ENCODE data around the gene SLC4A1. TPM values are rescaled to one million over a fixed set of nuclear protein-coding genes. Genes with fewer than 3 reads are reported as not detected.

SLC4A1 gene
- total and polyA plus RNA-seq, 2 donors from 2014 or later: 2.1 to 201 TPM

DNA sequence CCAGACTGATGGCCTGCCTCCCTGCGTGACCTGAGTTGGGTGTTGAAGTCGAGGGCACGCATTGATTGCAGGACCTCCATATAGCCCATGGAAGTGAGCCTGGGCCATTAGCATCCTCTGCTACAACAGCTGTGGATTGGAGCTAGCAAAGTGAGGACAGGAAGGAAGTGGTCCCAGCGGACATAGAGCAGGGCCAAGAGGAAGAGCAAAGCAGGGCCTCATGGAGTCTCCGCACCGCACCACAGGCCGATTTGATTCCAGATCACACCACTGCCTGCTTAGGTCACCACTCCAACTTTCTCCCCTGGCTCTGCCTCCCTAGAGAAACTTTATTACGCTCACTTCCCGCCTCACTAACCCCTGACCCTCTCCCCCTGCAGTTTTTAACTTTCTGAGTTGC, 37.8 kb downstream of the SLC4A1 start:
- TF ChIP-seq, protein P1, sequence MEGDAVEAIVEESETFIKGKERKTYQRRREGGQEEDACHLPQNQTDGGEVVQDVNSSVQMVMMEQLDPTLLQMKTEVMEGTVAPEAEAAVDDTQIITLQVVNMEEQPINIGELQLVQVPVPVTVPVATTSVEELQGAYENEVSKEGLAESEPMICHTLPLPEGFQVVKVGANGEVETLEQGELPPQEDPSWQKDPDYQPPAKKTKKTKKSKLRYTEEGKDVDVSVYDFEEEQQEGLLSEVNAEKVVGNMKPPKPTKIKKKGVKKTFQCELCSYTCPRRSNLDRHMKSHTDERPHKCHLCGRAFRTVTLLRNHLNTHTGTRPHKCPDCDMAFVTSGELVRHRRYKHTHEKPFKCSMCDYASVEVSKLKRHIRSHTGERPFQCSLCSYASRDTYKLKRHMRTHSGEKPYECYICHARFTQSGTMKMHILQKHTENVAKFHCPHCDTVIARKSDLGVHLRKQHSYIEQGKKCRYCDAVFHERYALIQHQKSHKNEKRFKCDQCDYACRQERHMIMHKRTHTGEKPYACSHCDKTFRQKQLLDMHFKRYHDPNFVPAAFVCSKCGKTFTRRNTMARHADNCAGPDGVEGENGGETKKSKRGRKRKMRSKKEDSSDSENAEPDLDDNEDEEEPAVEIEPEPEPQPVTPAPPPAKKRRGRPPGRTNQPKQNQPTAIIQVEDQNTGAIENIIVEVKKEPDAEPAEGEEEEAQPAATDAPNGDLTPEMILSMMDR (IDR thresholded peaks at IDR 0.05; ENCODE audit: borderline replicate concordance, extremely low read depth, insufficient read depth): no peak
- Histone ChIP-seq H3K36me3 (ENCODE audit: control insufficient read depth in 2 of 3, insufficient read depth in 3 of 3, low read length in 3 of 3) (no peaks in the 10 kb centered on the region), H3K4me1 (ENCODE audit: control insufficient read depth in 2 of 3, insufficient read depth in 2 of 3, low read depth in 1 of 3, low read length in 3 of 3) (no peaks in the 10 kb centered on the region), H3K27ac (ENCODE audit: low read depth in 2 of 2, low read length in 2 of 2) (no peak overlapping the region), H3K4me3 (ENCODE audit: low read length in 3 of 3) (no peak overlapping the region), H3K9ac (ENCODE audit: low read length in 3 of 3) (no peak overlapping the region), H3K9me3 (ENCODE audit: control insufficient read depth in 2 of 3, insufficient read depth in 1 of 3, low read length in 3 of 3) (no peaks in the 10 kb centered on the region), H3K27me3 (ENCODE audit: control insufficient read depth, insufficient read depth, low read length) (no peaks in the 10 kb centered on the region)
- FAIRE-seq (no peak), DNase-seq (peak in 1 of 5 donors; percentile 41)
- intact Hi-C loops (cut with DNase I): no loop called here

DNA sequence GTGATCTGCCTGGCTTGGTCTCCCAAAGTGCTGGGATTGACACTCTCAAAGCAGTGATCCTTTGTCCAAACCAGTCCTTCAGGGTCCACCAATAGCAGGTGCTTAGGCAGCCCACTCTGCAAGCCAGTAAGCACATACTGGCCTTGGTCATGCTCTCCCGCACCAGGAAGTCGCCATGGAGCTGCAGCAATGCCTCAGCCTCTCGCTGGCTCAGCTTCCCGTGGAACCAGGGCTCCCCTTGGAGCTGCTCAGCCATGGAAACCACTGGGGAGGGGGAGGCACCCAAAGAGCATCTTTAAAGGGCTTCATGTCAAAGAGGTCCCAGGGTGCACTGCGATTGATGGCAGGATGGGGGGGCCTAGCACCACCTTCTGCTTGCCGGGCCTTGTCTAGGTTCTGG, 38.8 kb downstream of the SLC4A1 start:
- DNase-seq (peak in 3 of 5 donors; percentile 43 to 60 (median 43)), FAIRE-seq (no peak)
- no peaks in the 10 kb centered on the region for H3K4me1 ChIP-seq (ENCODE audit: control insufficient read depth in 2 of 3, insufficient read depth in 2 of 3, low read depth in 1 of 3, low read length in 3 of 3)
- H3K27ac ChIP-seq (ENCODE audit: low read depth in 2 of 2, low read length in 2 of 2): no peak overlapping the region
- no peak overlapping the region for H3K4me3 ChIP-seq (ENCODE audit: low read length in 3 of 3)
- H3K27me3 ChIP-seq (ENCODE audit: control insufficient read depth, insufficient read depth, low read length): no peaks in the 10 kb centered on the region
- no peak overlapping the region for H3K9ac ChIP-seq (ENCODE audit: low read length in 3 of 3)
- intact Hi-C loops (cut with DNase I): no loop called here
- TF ChIP-seq, protein P1 (IDR thresholded peaks at IDR 0.05; ENCODE audit: borderline replicate concordance, extremely low read depth, insufficient read depth): no peak
- H3K36me3 ChIP-seq (ENCODE audit: control insufficient read depth in 2 of 3, insufficient read depth in 3 of 3, low read length in 3 of 3): no peaks in the 10 kb centered on the region
- no peaks in the 10 kb centered on the region for H3K9me3 ChIP-seq (ENCODE audit: control insufficient read depth in 2 of 3, insufficient read depth in 1 of 3, low read length in 3 of 3)

DNA sequence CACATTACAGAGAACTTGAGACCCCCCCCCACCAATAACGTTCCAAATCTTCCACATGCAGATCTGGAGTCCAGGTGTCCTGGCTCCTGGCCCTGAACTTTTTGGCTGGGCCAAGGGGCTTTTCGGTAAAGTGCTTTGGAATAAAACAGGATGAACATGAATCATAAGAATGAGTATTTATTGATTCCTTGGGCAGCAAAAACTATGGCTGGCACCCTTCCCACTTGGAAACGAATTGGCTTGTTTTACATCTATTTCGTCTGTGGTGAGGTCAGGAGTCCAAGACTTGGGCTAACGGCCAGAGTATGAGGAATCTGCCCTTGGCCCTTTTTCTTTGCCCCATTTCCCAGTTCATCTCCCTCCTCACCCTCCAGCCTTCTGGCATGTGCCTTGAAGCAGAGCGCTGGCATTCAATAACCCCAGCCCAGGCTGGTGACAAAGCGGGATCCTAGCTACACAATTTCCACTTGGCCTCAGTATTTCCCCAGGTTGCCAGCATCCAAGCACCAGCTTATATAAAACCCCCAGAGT, 44.3 kb downstream of the SLC4A1 start:
- no peaks in the 10 kb centered on the region for H3K27me3 ChIP-seq (ENCODE audit: control insufficient read depth, insufficient read depth, low read length)
- TF ChIP-seq, protein P1 (IDR thresholded peaks at IDR 0.05; ENCODE audit: borderline replicate concordance, extremely low read depth, insufficient read depth): no peak

More for the DNA sequence above, 44.3 kb downstream of the SLC4A1 start:
- H3K9ac ChIP-seq (ENCODE audit: low read length in 3 of 3): peak overlapping the region in 1 of 3 donors; percentile 91
- peak in 1 of 5 donors; percentile 26 for DNase-seq
- no peaks in the 10 kb centered on the region for H3K9me3 ChIP-seq (ENCODE audit: control insufficient read depth in 2 of 3, insufficient read depth in 1 of 3, low read length in 3 of 3)
- no peak for FAIRE-seq
- no peaks in the 10 kb centered on the region for H3K36me3 ChIP-seq (ENCODE audit: control insufficient read depth in 2 of 3, insufficient read depth in 3 of 3, low read length in 3 of 3)
- peak overlapping the region in 1 of 2 donors; percentile 88 for H3K27ac ChIP-seq (ENCODE audit: low read depth in 2 of 2, low read length in 2 of 2)
- no peak overlapping the region for H3K4me3 ChIP-seq (ENCODE audit: low read length in 3 of 3)
- intact Hi-C loops (cut with DNase I): no loop called here
- H3K4me1 ChIP-seq (ENCODE audit: control insufficient read depth in 2 of 3, insufficient read depth in 2 of 3, low read depth in 1 of 3, low read length in 3 of 3): peaks cover 2 to 13% (median 12%) of the 10 kb centered on the region in 3 donors

Data from kidney (tissue), 14 donors.